HEK293 (cell line): ENCODE measurements around the gene RAPGEFL1.

Source experiments
- HIC1 ChIP-seq: fragments of 450-650 bp; formaldehyde crosslinking; IDR thresholded peaks from 2 replicates; pipeline ENCODE4 v1.5.1; 2016; ENCODE audit warnings: missing biosample characterization, missing genetic modification characterization
- KLF8 ChIP-seq: fragments of 450-650 bp; formaldehyde crosslinking; IDR thresholded peaks from 2 replicates; pipeline ENCODE4 v1.5.1; 2016; ENCODE audit warnings: missing biosample characterization, missing genetic modification characterization
- PATZ1 ChIP-seq: fragments of 450-650 bp; formaldehyde crosslinking; IDR thresholded peaks from 2 replicates; pipeline ENCODE4 v1.5.1; 2016; ENCODE audit warnings: missing biosample characterization, missing genetic modification characterization
- PRDM2 ChIP-seq: fragments of 450-650 bp; formaldehyde crosslinking; IDR thresholded peaks from 2 replicates; pipeline ENCODE4 v1.5.1; 2016; ENCODE audit warnings: missing biosample characterization, missing genetic modification characterization, borderline replicate concordance
- REST ChIP-seq: fragments of 450-650 bp; formaldehyde crosslinking; IDR thresholded peaks from 2 replicates; pipeline ENCODE4 v1.5.1; 2016; ENCODE audit warnings: missing biosample characterization, missing genetic modification characterization
- TRIM28 ChIP-seq: IDR thresholded peaks from 2 replicates; pipeline ENCODE4 v1.6.1; 2011; ENCODE audit warnings: low read length, control low read depth, borderline replicate concordance
- ZNF10 ChIP-seq: fragments of 450-650 bp; formaldehyde crosslinking; IDR thresholded peaks from 2 replicates; pipeline ENCODE4 v1.5.1; 2017; ENCODE audit warnings: missing biosample characterization, missing genetic modification characterization
- ZNF112 ChIP-seq: fragments of 450-650 bp; formaldehyde crosslinking; IDR thresholded peaks from 2 replicates; pipeline ENCODE4 v1.5.0; 2017; ENCODE audit warnings: missing biosample characterization, missing genetic modification characterization
- ZNF302 ChIP-seq: fragments of 450-650 bp; formaldehyde crosslinking; IDR thresholded peaks from 2 replicates; pipeline ENCODE4 v1.5.1; 2016; ENCODE audit warnings: missing biosample characterization, missing genetic modification characterization, low read depth
- ZNF394 ChIP-seq: fragments of 450-650 bp; formaldehyde crosslinking; IDR thresholded peaks from 2 replicates; pipeline ENCODE4 v1.5.1; 2016; ENCODE audit warnings: missing biosample characterization, missing genetic modification characterization, mild to moderate bottlenecking, moderate library complexity, borderline replicate concordance
- ZNF433 ChIP-seq: fragments of 450-650 bp; formaldehyde crosslinking; IDR thresholded peaks from 2 replicates; pipeline ENCODE4 v1.5.1; 2016; ENCODE audit warnings: missing biosample characterization, missing genetic modification characterization, low read depth
- ZNF514 ChIP-seq: fragments of 450-650 bp; formaldehyde crosslinking; IDR thresholded peaks from 2 replicates; pipeline ENCODE4 v1.5.1; 2016; ENCODE audit warnings: missing biosample characterization, missing genetic modification characterization
- ZNF561 ChIP-seq: fragments of 450-650 bp; IDR thresholded peaks from 2 replicates; pipeline ENCODE4 v1.5.1; 2018; ENCODE audit warnings: missing biosample characterization, missing genetic modification characterization, borderline replicate concordance
- ZNF596 ChIP-seq: fragments of 450-650 bp; IDR thresholded peaks from 2 replicates; pipeline ENCODE4 v1.5.0; 2018; ENCODE audit warnings: missing biosample characterization, mild to moderate bottlenecking, missing genetic modification characterization, moderate library complexity
- ZNF600 ChIP-seq: fragments of 450-650 bp; formaldehyde crosslinking; IDR thresholded peaks from 2 replicates; pipeline ENCODE4 v1.5.1; 2016; ENCODE audit warnings: missing biosample characterization, missing genetic modification characterization
- ZNF623 ChIP-seq: fragments of 450-650 bp; formaldehyde crosslinking; IDR thresholded peaks from 2 replicates; pipeline ENCODE4 v1.5.1; 2016; ENCODE audit warnings: missing biosample characterization, missing genetic modification characterization
- ZNF626 ChIP-seq: fragments of 450-650 bp; sonication (Bioruptor Pico); formaldehyde crosslinking; IDR thresholded peaks from 2 replicates; pipeline ENCODE4 v1.5.1; 2018; ENCODE audit warnings: missing biosample characterization, missing genetic modification characterization, inconsistent platforms
- ZNF677 ChIP-seq: fragments of 450-650 bp; IDR thresholded peaks from 2 replicates; pipeline ENCODE4 v1.5.0; 2018; ENCODE audit warnings: missing biosample characterization, mild to moderate bottlenecking, missing genetic modification characterization, moderate library complexity
- ZNF776 ChIP-seq: fragments of 450-650 bp; formaldehyde crosslinking; IDR thresholded peaks from 2 replicates; pipeline ENCODE4 v1.5.0; 2017; ENCODE audit warnings: missing biosample characterization, missing genetic modification characterization, borderline replicate concordance
- ZSCAN30 ChIP-seq: fragments of 450-650 bp; IDR thresholded peaks from 2 replicates; pipeline ENCODE4 v1.5.1; 2018; ENCODE audit warnings: missing biosample characterization, mild to moderate bottlenecking, missing genetic modification characterization, moderate library complexity
- TF ChIP-seq, protein P1 (sequence below): fragments of 450-650 bp; formaldehyde crosslinking; IDR thresholded peaks from 2 replicates; pipeline ENCODE4; 2016; ENCODE audit warnings: missing biosample characterization, missing genetic modification characterization

The RAPGEFL1 gene

GRCh38 chr17:40191237-40192208, 14.3 kb downstream of the RAPGEFL1 start (continued):
- TF ChIP-seq HIC1 (tag by site-specific recombination) (no peak), ZNF626 (tag by site-specific recombination) (no peak), ZNF433 (tag by site-specific recombination) (no peak), ZNF10 (tag by site-specific recombination) (no peak), ZSCAN30 (no peak; the same call in 1 of the 2 replicates), REST (tag by site-specific recombination) (no peak), ZNF394 (tag by site-specific recombination) (0 out of 2 replicates have a peak, but pooled peaks have one; percentile 31), ZNF596 (tag by site-specific recombination) (no peak), PATZ1 (peak; percentile 55; the same call in 1 of the 2 replicates), ZNF302 (no peak), PRDM2 (tag by site-specific recombination) (no peak), ZNF112 (tag by site-specific recombination) (no peak), ZNF514 (tag by site-specific recombination) (no peak), KLF8 (tag by site-specific recombination) (0 out of 2 replicates have a peak, but pooled peaks have one; percentile 36), TRIM28 (no peak), ZNF600 (tag by site-specific recombination) (0 out of 2 replicates have a peak, but pooled peaks have one; percentile 10), ZNF677 (no peak), ZNF623 (tag by site-specific recombination) (no peak), ZNF776 (tag by site-specific recombination) (no peak), ZNF561 (tag by site-specific recombination) (peak; percentile 88; the same call in 1 of the 2 replicates)
- TF ChIP-seq, protein P1, sequence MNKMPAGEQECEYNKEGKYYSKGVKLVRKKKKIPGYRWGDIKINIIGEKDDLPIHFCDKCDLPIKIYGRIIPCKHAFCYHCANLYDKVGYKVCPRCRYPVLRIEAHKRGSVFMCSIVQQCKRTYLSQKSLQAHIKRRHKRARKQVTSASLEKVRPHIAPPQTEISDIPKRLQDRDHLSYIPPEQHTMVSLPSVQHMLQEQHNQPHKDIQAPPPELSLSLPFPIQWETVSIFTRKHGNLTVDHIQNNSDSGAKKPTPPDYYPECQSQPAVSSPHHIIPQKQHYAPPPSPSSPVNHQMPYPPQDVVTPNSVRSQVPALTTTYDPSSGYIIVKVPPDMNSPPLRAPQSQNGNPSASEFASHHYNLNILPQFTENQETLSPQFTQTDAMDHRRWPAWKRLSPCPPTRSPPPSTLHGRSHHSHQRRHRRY (tag by site-specific recombination): no peak
